Measurements from ENCODE around the gene CFAP20DC. TPM values are rescaled to one million over a fixed set of nuclear protein-coding genes. Genes with fewer than 3 reads are reported as not detected.

CFAP20DC gene
- total and polyA plus RNA-seq, 2 of the 8 experiments (the other 6 are each of a cell fraction or from before 2014, with no cell fraction given), result 2.2 to 2.8 TPM

DNA sequence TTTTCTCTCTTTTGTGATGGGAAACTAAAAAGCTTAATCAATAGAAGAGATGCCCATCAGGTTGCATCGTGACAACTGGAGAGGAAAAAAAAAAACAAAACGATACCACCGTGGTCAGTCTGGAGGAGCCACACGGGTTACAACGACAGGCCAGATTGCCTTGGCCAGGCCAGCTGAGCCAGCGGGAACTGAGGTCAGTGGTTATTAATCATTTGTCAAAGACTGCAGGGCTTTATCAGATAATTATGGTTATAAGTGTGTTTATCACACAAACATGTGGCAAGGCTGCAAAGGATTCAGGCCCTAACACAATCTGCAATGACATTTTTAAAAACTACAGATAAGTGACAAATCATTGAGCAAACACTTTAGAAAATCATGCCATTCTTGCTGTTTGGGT, 248.3 kb downstream of the CFAP20DC start:
- Histone ChIP-seq H3K4me1 (replicated peaks in 1 of 4; ENCODE audit: control insufficient read depth in 3 of 4, insufficient read depth in 4 of 4, low read length in 3 of 4) (no peaks in the 10 kb centered on the region), H3K23me2 (ENCODE audit: low read depth, low read length) (no peaks in the 10 kb centered on the region), H3K27me3 (replicated peaks in 1 of 4; ENCODE audit: control insufficient read depth in 3 of 4, extremely low read depth in 1 of 4, insufficient read depth in 3 of 4, low read length in 3 of 4) (no peaks in the 10 kb centered on the region), H3K4me2 (ENCODE audit: insufficient read depth in 1 of 2, low read depth in 2 of 2, low read length in 2 of 2) (no peak overlapping the region), H3K79me2 (ENCODE audit: control insufficient read depth in 1 of 2, insufficient read depth in 2 of 2, low read length in 2 of 2) (no peaks in the 10 kb centered on the region), H2BK15ac (ENCODE audit: low read length) (no peak overlapping the region), H3K9ac (replicated peaks in 1 of 4; ENCODE audit: extremely low read depth in 1 of 4, low read depth in 3 of 4, low read length in 3 of 4) (no peak overlapping the region), H3K79me1 (ENCODE audit: low read depth, low read length) (no peaks in the 10 kb centered on the region), H4K5ac (ENCODE audit: insufficient read length, low read depth, low read length) (no peak overlapping the region), H3K9me3 (ENCODE audit: insufficient read depth in 2 of 2, low read depth in 1 of 2, low read length in 1 of 2) (peaks cover 0 to 6% of the 10 kb centered on the region in 2 experiments; a peak in 2 of 4 replicates), H3K18ac (ENCODE audit: extremely low read depth, low read length) (no peak overlapping the region), H3K4ac (replicated peaks; ENCODE audit: insufficient read length, low read depth, low read length) (no peak overlapping the region), H3K14ac (ENCODE audit: insufficient read length) (no peak overlapping the region), H2AK5ac (ENCODE audit: low read depth, low read length) (no peak overlapping the region), H4K8ac (ENCODE audit: extremely low read depth, insufficient read depth, low read length) (no peak overlapping the region), H3K4me3 (ENCODE audit: extremely low read depth in 1 of 4, insufficient read depth in 2 of 4, low read depth in 3 of 4, low read length in 4 of 4) (no peak overlapping the region), H4K91ac (replicated peaks; ENCODE audit: insufficient read length, low read length) (no peak overlapping the region), H3K27ac (ENCODE audit: low read depth, low read length) (no peak overlapping the region), H2BK20ac (ENCODE audit: low read length) (no peak overlapping the region), H3K36me3 (ENCODE audit: control insufficient read depth in 2 of 4, insufficient read depth in 4 of 4, low read length in 3 of 4) (peaks cover 0 to 6% (median 0%) of the 10 kb centered on the region in 4 experiments; a peak in 1 of 8 replicates), H2BK5ac (ENCODE audit: low read depth, low read length) (no peak overlapping the region), H4K20me1 (replicated peaks in 1 of 2; ENCODE audit: control insufficient read depth in 1 of 2, insufficient read depth in 2 of 2, low read length in 2 of 2) (no peaks in the 10 kb centered on the region), H3K56ac (replicated peaks; ENCODE audit: insufficient read length, low read depth, low read length) (no peak overlapping the region), H2BK12ac (ENCODE audit: low read depth, low read length) (no peak overlapping the region), H2BK120ac (replicated peaks; ENCODE audit: low read depth, low read length) (no peak overlapping the region), H3K23ac (ENCODE audit: insufficient read length) (no peak overlapping the region), H2AFZ (ENCODE audit: low read length) (no peak overlapping the region)
- CTCF ChIA-PET (ENCODE audit: partially characterized antibody), result no interaction called here
- 86% methylated on average over 6 of the region's 6 CpGs; no CpG with 5 or more reads in 1 of the 2 experiments for WGBS, 2 experiments (ENCODE audit: extremely low coverage in 1 of 2, insufficient coverage in 1 of 2, insufficient read length in 1 of 2, insufficient replicate concordance in 2 of 2, low coverage in 1 of 2, low lambda C conversion rate in 2 of 2, missing lambda C conversion rate in 1 of 2)
- no peak for FAIRE-seq
- POLR2A ChIA-PET (ENCODE audit: partially characterized antibody), result no interaction called here
- DNase-seq (ENCODE audit: low read depth in 1 of 2, low spot score in 2 of 2), result no peak
- TF ChIP-seq EP300 (IDR thresholded peaks at IDR 0.05; ENCODE audit: borderline replicate concordance in 1 of 2, low read depth in 2 of 2, low read length in 2 of 2), result no peak
- TF ChIP-seq CTBP2 (IDR thresholded peaks at IDR 0.05; ENCODE audit: borderline replicate concordance, insufficient read depth, insufficient read length, low read length), result no peak
- TF ChIP-seq EZH2 (IDR thresholded peaks at IDR 0.05; ENCODE audit: low read depth, low read length, severe bottlenecking), result no peak
- TF ChIP-seq, protein P1, sequence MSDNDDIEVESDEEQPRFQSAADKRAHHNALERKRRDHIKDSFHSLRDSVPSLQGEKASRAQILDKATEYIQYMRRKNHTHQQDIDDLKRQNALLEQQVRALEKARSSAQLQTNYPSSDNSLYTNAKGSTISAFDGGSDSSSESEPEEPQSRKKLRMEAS (IDR thresholded peaks at IDR 0.05), result no peak
- no peak for TF ChIP-seq ZNF274 (IDR thresholded peaks at IDR 0.05; ENCODE audit: borderline replicate concordance, extremely low read depth, low read length)
- no peak for TF ChIP-seq NANOG (IDR thresholded peaks at IDR 0.05; ENCODE audit: insufficient read depth, low read depth, low read length, poor library complexity, severe bottlenecking)
- TF ChIP-seq MAFK (IDR thresholded peaks at IDR 0.05; ENCODE audit: low read depth, low read length), result no peak

All from H1 (cell line).